Measurements from ENCODE around the gene SLC7A5. TPM values are rescaled to one million over a fixed set of nuclear protein-coding genes. Genes with fewer than 3 reads are reported as not detected.
"Not testable (repeated sequence)": the region's sequence is repeated elsewhere in the genome, so short reads cannot be mapped to it uniquely, and the experiment has no call there.

The SLC7A5 gene
- total and polyA plus RNA-seq, 2 of the 13 experiments (the other 11 are each of a cell fraction or from before 2014, with no cell fraction given): 79.6 to 155 TPM

DNA sequence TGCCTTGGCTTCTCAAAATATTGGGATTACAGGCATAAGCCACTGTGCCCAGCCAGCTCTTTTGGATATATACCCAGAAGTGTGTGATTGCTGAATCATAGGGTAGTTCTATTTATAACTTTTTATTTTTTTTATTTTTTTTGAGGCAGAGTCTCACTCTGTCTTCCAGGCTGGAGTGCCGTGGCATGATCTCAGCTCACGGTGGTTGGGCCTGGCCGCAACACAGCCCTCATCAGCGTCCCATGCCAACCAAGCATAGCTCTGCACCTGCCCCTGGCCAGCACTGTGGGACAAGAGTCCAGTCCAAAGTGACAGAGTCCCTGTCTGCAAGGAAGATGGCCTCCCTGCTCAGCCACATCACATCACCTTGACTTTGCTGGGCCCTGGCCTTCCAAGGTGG, 24.7 kb upstream of the SLC7A5 start:
- intact Hi-C loops (cut with micrococcal nuclease; ENCODE audit: unreplicated experiment); H3K9me3 ChIP-seq (ENCODE audit: low read length); H3K9ac ChIP-seq (ENCODE audit: insufficient read depth, low read depth, low read length); H3K4me2 ChIP-seq (ENCODE audit: low read depth, low read length); BruUV-seq (replicated peaks); ATAC-seq; H3K4me1 ChIP-seq (ENCODE audit: insufficient read depth, low read length); H4K20me1 ChIP-seq (ENCODE audit: insufficient read depth, low read length); FAIRE-seq; H3K79me2 ChIP-seq (ENCODE audit: insufficient read depth, low read length); DNase-seq (ENCODE audit: low spot score); H3K27me3 ChIP-seq (ENCODE audit: control insufficient read depth in 1 of 2, insufficient read depth in 2 of 2, low read length in 2 of 2); in situ Hi-C loops (cut with HindIII; ENCODE audit: extremely low pct_ligation_motif_present, low pct_unique_long_range_greater_than_20kb); CTCF ChIA-PET (ENCODE audit: low intra/inter-chr PET ratio, low total read pairs); H3K4me3 ChIP-seq (replicated peaks in 1 of 3; ENCODE audit: insufficient read depth in 1 of 3, low read depth in 2 of 3, low read length in 3 of 3); H2AFZ ChIP-seq (ENCODE audit: low read length); H3K27ac ChIP-seq (ENCODE audit: extremely low read length, insufficient read depth, low read length): not testable (repeated sequence)
- whole genome bisulfite sequencing (ENCODE audit: low lambda C conversion rate): 96% methylated on average over 4 of the region's 4 CpGs
- TF ChIP-seq POLR2G (IDR thresholded peaks at IDR 0.05; ENCODE audit: low read depth, low read length): peak; percentile 46; the same call in 1 of the 2 replicates
- H3K36me3 ChIP-seq (replicated peaks in 1 of 2; ENCODE audit: control insufficient read depth in 1 of 2, insufficient read depth in 2 of 2, low read length in 2 of 2): peaks cover 13 to 26% of the 10 kb centered on the region in 2 experiments; a peak in 4 of 5 replicates
- POLR2A ChIA-PET: interaction anchor here (0.9 to 1.9 kb wide), 2 partner anchors 17 to 128 kb away, joined by 4 to 5 read pairs; partner anchors contain the start of gene KLHDC4

DNA sequence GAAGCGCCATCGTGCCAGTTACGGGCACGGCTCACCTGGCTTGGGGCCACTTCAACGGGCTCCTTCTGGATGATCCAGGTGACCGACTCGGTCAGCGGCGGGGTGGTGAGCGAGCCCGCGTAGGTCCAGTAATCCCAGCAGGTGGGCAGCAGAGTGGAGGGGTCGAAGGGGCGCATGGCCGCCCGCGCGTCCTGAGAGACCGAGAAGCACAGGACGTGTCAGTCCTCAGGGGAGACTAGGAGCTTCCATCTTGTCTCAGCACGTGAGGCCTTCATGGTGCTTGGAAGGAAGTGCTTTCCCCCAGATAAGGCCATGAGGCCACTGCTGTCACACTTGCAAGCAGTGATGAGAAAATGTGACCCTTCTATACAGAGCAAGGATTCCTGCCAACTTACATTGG, 22.5 kb upstream of the SLC7A5 start:
- Histone ChIP-seq H2AFZ (ENCODE audit: low read length) (no peak overlapping the region), H3K4me3 (replicated peaks in 1 of 3; ENCODE audit: insufficient read depth in 1 of 3, low read depth in 2 of 3, low read length in 3 of 3) (no peak overlapping the region), H3K36me3 (replicated peaks in 1 of 2; ENCODE audit: control insufficient read depth in 1 of 2, insufficient read depth in 2 of 2, low read length in 2 of 2) (peaks cover 10 to 18% of the 10 kb centered on the region in 2 experiments; a peak in 4 of 5 replicates), H3K9ac (ENCODE audit: insufficient read depth, low read depth, low read length) (no peak overlapping the region), H4K20me1 (ENCODE audit: insufficient read depth, low read length) (no peaks in the 10 kb centered on the region), H3K27ac (ENCODE audit: extremely low read length, insufficient read depth, low read length) (no peak overlapping the region), H3K79me2 (ENCODE audit: insufficient read depth, low read length) (no peaks in the 10 kb centered on the region), H3K4me1 (ENCODE audit: insufficient read depth, low read length) (no peaks in the 10 kb centered on the region), H3K27me3 (ENCODE audit: control insufficient read depth in 1 of 2, insufficient read depth in 2 of 2, low read length in 2 of 2) (no peaks in the 10 kb centered on the region), H3K9me3 (ENCODE audit: low read length) (no peaks in the 10 kb centered on the region), H3K4me2 (ENCODE audit: low read depth, low read length) (no peak overlapping the region)
- POLR2A ChIA-PET: no interaction called here
- TF ChIP-seq ZNF382 (CRISPR knock-in tag; IDR thresholded peaks at IDR 0.05; ENCODE audit: borderline replicate concordance) (no peak), PHF8 (CRISPR knock-in tag; IDR thresholded peaks at IDR 0.05) (no peak), ZFP37 (CRISPR knock-in tag; IDR thresholded peaks at IDR 0.05; ENCODE audit: borderline replicate concordance) (no peak), SP4 (CRISPR knock-in tag; IDR thresholded peaks at IDR 0.05) (no peak), POLR2G (IDR thresholded peaks at IDR 0.05; ENCODE audit: low read depth, low read length) (peak; percentile 6; the same call in 1 of the 2 replicates), AGO2 (optimal IDR thresholded peaks at IDR 0.05; ENCODE audit: low read depth, low read length) (peak; percentile 81), HOXA5 (CRISPR knock-in tag; IDR thresholded peaks at IDR 0.05) (no peak), KLF9 (CRISPR knock-in tag; IDR thresholded peaks at IDR 0.05; ENCODE audit: low read depth) (no peak), AKAP8 (CRISPR knock-in tag; IDR thresholded peaks at IDR 0.05) (peak; percentile 48; the same call in 1 of the 2 replicates)
- TF ChIP-seq, protein P1, sequence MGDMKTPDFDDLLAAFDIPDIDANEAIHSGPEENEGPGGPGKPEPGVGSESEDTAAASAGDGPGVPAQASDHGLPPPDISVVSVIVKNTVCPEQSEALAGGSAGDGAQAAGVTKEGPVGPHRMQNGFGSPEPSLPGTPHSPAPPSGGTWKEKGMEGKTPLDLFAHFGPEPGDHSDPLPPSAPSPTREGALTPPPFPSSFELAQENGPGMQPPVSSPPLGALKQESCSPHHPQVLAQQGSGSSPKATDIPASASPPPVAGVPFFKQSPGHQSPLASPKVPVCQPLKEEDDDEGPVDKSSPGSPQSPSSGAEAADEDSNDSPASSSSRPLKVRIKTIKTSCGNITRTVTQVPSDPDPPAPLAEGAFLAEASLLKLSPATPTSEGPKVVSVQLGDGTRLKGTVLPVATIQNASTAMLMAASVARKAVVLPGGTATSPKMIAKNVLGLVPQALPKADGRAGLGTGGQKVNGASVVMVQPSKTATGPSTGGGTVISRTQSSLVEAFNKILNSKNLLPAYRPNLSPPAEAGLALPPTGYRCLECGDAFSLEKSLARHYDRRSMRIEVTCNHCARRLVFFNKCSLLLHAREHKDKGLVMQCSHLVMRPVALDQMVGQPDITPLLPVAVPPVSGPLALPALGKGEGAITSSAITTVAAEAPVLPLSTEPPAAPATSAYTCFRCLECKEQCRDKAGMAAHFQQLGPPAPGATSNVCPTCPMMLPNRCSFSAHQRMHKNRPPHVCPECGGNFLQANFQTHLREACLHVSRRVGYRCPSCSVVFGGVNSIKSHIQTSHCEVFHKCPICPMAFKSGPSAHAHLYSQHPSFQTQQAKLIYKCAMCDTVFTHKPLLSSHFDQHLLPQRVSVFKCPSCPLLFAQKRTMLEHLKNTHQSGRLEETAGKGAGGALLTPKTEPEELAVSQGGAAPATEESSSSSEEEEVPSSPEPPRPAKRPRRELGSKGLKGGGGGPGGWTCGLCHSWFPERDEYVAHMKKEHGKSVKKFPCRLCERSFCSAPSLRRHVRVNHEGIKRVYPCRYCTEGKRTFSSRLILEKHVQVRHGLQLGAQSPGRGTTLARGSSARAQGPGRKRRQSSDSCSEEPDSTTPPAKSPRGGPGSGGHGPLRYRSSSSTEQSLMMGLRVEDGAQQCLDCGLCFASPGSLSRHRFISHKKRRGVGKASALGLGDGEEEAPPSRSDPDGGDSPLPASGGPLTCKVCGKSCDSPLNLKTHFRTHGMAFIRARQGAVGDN (CRISPR knock-in tag; IDR thresholded peaks at IDR 0.05): 0 out of 2 replicates have a peak, but pooled peaks have one; percentile 16
- TF ChIP-seq, protein P2, sequence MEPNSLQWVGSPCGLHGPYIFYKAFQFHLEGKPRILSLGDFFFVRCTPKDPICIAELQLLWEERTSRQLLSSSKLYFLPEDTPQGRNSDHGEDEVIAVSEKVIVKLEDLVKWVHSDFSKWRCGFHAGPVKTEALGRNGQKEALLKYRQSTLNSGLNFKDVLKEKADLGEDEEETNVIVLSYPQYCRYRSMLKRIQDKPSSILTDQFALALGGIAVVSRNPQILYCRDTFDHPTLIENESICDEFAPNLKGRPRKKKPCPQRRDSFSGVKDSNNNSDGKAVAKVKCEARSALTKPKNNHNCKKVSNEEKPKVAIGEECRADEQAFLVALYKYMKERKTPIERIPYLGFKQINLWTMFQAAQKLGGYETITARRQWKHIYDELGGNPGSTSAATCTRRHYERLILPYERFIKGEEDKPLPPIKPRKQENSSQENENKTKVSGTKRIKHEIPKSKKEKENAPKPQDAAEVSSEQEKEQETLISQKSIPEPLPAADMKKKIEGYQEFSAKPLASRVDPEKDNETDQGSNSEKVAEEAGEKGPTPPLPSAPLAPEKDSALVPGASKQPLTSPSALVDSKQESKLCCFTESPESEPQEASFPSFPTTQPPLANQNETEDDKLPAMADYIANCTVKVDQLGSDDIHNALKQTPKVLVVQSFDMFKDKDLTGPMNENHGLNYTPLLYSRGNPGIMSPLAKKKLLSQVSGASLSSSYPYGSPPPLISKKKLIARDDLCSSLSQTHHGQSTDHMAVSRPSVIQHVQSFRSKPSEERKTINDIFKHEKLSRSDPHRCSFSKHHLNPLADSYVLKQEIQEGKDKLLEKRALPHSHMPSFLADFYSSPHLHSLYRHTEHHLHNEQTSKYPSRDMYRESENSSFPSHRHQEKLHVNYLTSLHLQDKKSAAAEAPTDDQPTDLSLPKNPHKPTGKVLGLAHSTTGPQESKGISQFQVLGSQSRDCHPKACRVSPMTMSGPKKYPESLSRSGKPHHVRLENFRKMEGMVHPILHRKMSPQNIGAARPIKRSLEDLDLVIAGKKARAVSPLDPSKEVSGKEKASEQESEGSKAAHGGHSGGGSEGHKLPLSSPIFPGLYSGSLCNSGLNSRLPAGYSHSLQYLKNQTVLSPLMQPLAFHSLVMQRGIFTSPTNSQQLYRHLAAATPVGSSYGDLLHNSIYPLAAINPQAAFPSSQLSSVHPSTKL (CRISPR knock-in tag; IDR thresholded peaks at IDR 0.05): no peak
- CTCF ChIA-PET (ENCODE audit: low intra/inter-chr PET ratio, low total read pairs): no interaction called here
- BruUV-seq (replicated peaks): no TSS peak
- intact Hi-C loops (cut with micrococcal nuclease; ENCODE audit: unreplicated experiment) (no loop called here), in situ Hi-C loops (cut with HindIII; ENCODE audit: extremely low pct_ligation_motif_present, low pct_unique_long_range_greater_than_20kb) (no loop called here)
- WGBS (ENCODE audit: low lambda C conversion rate): 98% methylated on average over 21 of the region's 21 CpGs
- no peak for ATAC-seq
- no peak for DNase-seq (ENCODE audit: low spot score)
- FAIRE-seq: no peak
